Heart left ventricle (tissue), 16 donors: ENCODE measurements around the gene WWOX. TPM values are rescaled to one million over a fixed set of nuclear protein-coding genes. Genes with fewer than 3 reads are reported as not detected.
A peak's percentile ranks its signal among the peaks of the same experiment; 100 is the strongest.

Experiments
- ATAC-seq, 4 donors: fragments of 200-7000 bp; cut with Tn5 transposase; one replicate each; pipeline ENCODE4 v1.9.1; 2020 to 2022; ENCODE audit warnings: moderate library complexity in 4 of 4, mild to moderate bottlenecking in 3 of 4, moderate number of reproducible peaks in 1 of 4
- DNase-seq, 5 donors: peaks; one replicate each; pipeline ENCODE4 v3.0.0-alpha.2; 2020
- H3K27ac ChIP-seq, 12 donors: fragments of 200-600 bp; sonication (generic) in 4 of 12; one replicate each; pipeline versions ENCODE4 v1.5.0 to v1.8.0; 2016 to 2022; ENCODE audit warnings: mild to moderate bottlenecking in 2 of 12
- H3K27me3 ChIP-seq, 9 donors: fragments of 200-600 bp; sonication (generic) in 2 of 9; one replicate each; pipeline versions ENCODE4 v1.5.1 to v1.8.0; 2016 to 2022; ENCODE audit warnings: mild to moderate bottlenecking in 3 of 9
- H3K36me3 ChIP-seq, 9 donors: fragments of 200-600 bp; sonication (generic) in 2 of 9; one replicate each; pipeline versions ENCODE4 v1.5.0 to v1.8.0; 2018 to 2022; ENCODE audit warnings: mild to moderate bottlenecking in 2 of 9
- H3K4me1 ChIP-seq, 12 donors: fragments of 200-600 bp; sonication (generic) in 4 of 12; one replicate each; pipeline versions ENCODE4 v1.5.0 to v1.8.0; 2016 to 2022; ENCODE audit warnings: mild to moderate bottlenecking in 3 of 12
- H3K4me3 ChIP-seq, 12 donors: fragments of 200-600 bp; sonication (generic) in 4 of 12; one replicate each; pipeline versions ENCODE4 v1.5.0 to v1.8.0; 2017 to 2022; ENCODE audit warnings: mild to moderate bottlenecking in 9 of 12, moderate library complexity in 4 of 12
- H3K9me3 ChIP-seq, 12 donors: fragments of 200-600 bp; sonication (generic) in 4 of 12; one replicate each; pipeline versions ENCODE4 v1.5.0 to v1.8.0; 2016 to 2022; ENCODE audit warnings: mild to moderate bottlenecking in 1 of 12
- POLR2A ChIP-seq, 2 donors: fragments of 450-650 bp; IDR thresholded peaks; one replicate each; pipeline ENCODE4 v1.6.1; 2017; ENCODE audit warnings: antibody characterized with exemption in 2 of 2, mild to moderate bottlenecking in 2 of 2, moderate library complexity in 2 of 2
- WGBS, 4 donors: extraction: QIAGEN DNeasy Blood & Tissue Kit in 2 of 4; methylation state at CpG; one replicate each; pipeline versions ENCODE4 v1.1.5 to v1.1.7; 2013 to 2018; 5-methylcytosine and 5-hydroxymethylcytosine counted together
- intact Hi-C, 10 donors: fragments of 100-400 bp; cut with DNase I; formaldehyde crosslinking; loops; one replicate each; pipeline versions ENCODE4 v1.11.1 to v1.14.2; 2022
- polyA plus RNA-seq, 2 donors: library from polyadenylated mRNA; stranded (reverse); fragments of 200-250 nt; gene quantifications; one replicate each; pipeline ENCODE4 v1.2.3, GENCODE V29; 2013
- total RNA-seq, 9 donors: library from RNA; depleted of rRNA in 2 of 9; stranded (reverse); fragments of >200 nt in 2 of 9; fragmentation: NEBNext Ultra II Directional in 3 of 9; extraction: Animal tissue kit (Norgen Biotek cat#: 25700) in 3 of 9; gene quantifications; one replicate each; pipeline versions ENCODE4 v1.1.0 to v1.2.4, GENCODE V29; 2016 to 2023
- TF ChIP-seq, protein P1 (sequence below), 12 donors: fragments of 200-600 bp; sonication (generic) in 4 of 12; IDR thresholded peaks; one replicate each; pipeline versions ENCODE4 v1.5.0 to v1.8.0; 2018 to 2022; ENCODE audit warnings: antibody characterized with exemption in 12 of 12, mild to moderate bottlenecking in 5 of 12
- donor health status: ischemic (EF 13 %, LVEDD 7.1; RV severe dilation, severe dysfunction).
- donor health status: healthy with polysubstance abuse.
- donor health status: DM: no; HTN: yes; CAD: no.
- donor health status: DM: no; HTN: no; CAD: no.
- donor health status: ischemic (EF 25% LVEDD 6.9; RV normal size, moderate dysfunction).
- donor health status: ischemic (EF 25% LVEDD 5.7; RV mildly dilated, moderate dysfunction).
- donor health status: healthy.
- donor health status: DM: yes; HTN: yes; CAD: no.
- donor health status: ischemic (EF 35%, LVEDD 5.7; RV mildly dilated, moderate dysfunction).
- donor health status: nonischemic (EF 11% LVEDD 7.7; RV severe dilation, severe dysfunction).
- donor health status: DM: yes; HTN: yes; CAD: no.
- donor health status: PGD.
- donor health status: ischemic (EF 29% LVEDD 5.4; RV normal size, mild dysfunction).
- donor health status: nonischemic (EF 23%, LVEDD 6.1; RV moderate dilation, normal function).

Gene WWOX
- total and polyA plus RNA-seq, 11 donors, result 4.3 to 18.3 (median 9.1) TPM

GRCh38 chr16:78703936-78704335, 604.5 kb downstream of the WWOX start:
- Histone ChIP-seq H3K27me3 (no peaks in the 10 kb centered on the region), H3K36me3 (no peaks in the 10 kb centered on the region), H3K27ac (no peak overlapping the region), H3K9me3 (peaks cover 0 to 20% (median 8%) of the 10 kb centered on the region in 12 donors), H3K4me1 (no peaks in the 10 kb centered on the region), H3K4me3 (no peak overlapping the region)
- intact Hi-C loops, result no loop called here
- WGBS, 4 donors, result 82 to 88% (median 84%) methylated on average over 3 of the region's 3 CpGs
- TF ChIP-seq, protein P1, sequence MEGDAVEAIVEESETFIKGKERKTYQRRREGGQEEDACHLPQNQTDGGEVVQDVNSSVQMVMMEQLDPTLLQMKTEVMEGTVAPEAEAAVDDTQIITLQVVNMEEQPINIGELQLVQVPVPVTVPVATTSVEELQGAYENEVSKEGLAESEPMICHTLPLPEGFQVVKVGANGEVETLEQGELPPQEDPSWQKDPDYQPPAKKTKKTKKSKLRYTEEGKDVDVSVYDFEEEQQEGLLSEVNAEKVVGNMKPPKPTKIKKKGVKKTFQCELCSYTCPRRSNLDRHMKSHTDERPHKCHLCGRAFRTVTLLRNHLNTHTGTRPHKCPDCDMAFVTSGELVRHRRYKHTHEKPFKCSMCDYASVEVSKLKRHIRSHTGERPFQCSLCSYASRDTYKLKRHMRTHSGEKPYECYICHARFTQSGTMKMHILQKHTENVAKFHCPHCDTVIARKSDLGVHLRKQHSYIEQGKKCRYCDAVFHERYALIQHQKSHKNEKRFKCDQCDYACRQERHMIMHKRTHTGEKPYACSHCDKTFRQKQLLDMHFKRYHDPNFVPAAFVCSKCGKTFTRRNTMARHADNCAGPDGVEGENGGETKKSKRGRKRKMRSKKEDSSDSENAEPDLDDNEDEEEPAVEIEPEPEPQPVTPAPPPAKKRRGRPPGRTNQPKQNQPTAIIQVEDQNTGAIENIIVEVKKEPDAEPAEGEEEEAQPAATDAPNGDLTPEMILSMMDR (IDR thresholded peaks at IDR 0.05), result no peak
- TF ChIP-seq POLR2A (IDR thresholded peaks at IDR 0.05), result no peak
- ATAC-seq (no peak), DNase-seq (no peak)

- Histone ChIP-seq H3K36me3 (no peaks in the 10 kb centered on the region), H3K27me3 (no peaks in the 10 kb centered on the region), H3K4me1 (no peaks in the 10 kb centered on the region), H3K27ac (no peak overlapping the region), H3K9me3 (peaks cover 0 to 20% (median 8%) of the 10 kb centered on the region in 12 donors), H3K4me3 (no peak overlapping the region)
- 74 to 82% (median 79%) methylated on average over 6 of the region's 6 CpGs for WGBS, 4 donors
- ATAC-seq (no peak), DNase-seq (no peak)
- TF ChIP-seq, protein P1 (IDR thresholded peaks at IDR 0.05), result no peak
- TF ChIP-seq POLR2A (IDR thresholded peaks at IDR 0.05), result no peak
- intact Hi-C loops, result no loop called here
These were observed 605.0 kb downstream of the WWOX start for GRCh38 chr16:78704416-78704815.

GRCh38 chr16:78705694-78706093, 606.2 kb downstream of the WWOX start:
- H3K27me3 ChIP-seq, result no peaks in the 10 kb centered on the region
- no peaks in the 10 kb centered on the region for H3K36me3 ChIP-seq
- no peaks in the 10 kb centered on the region for H3K4me1 ChIP-seq
- H3K4me3 ChIP-seq, result no peak overlapping the region
- DNase-seq (no peak), ATAC-seq (no peak)
- 55 to 68% (median 59%) methylated on average over 2 of the region's 2 CpGs for WGBS, 4 donors
- H3K27ac ChIP-seq, result no peak overlapping the region
- intact Hi-C loops, result no loop called here
- peaks cover 0 to 20% (median 8%) of the 10 kb centered on the region in 12 donors for H3K9me3 ChIP-seq
- TF ChIP-seq, protein P1 (IDR thresholded peaks at IDR 0.05), result peak in 6 of 12 donors; percentile 11 to 28 (median 18)
- no peak for TF ChIP-seq POLR2A (IDR thresholded peaks at IDR 0.05)

DNA sequence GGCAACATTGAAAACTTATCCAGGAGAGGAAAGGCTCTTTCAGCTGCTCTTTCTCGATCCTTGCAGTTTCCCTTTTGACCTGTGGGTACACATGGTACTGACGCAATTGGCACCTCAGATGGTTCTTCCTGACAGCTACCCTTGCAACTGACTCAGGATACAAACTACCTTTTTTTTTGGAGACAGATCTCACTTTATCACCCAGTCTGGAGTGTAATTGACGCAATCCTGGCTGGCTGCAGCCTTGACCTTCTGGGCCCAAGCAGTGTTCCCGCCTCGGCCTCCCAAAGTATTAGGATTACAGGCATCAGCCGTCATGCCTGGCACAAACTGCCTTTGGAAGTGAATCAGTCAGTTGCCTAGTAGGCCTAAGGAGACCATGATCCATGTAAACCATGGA, 607.2 kb downstream of the WWOX start:
- WGBS, 4 donors, result 84 to 95% (median 92%) methylated on average over 6 of the region's 6 CpGs
- Histone ChIP-seq H3K27me3 (no peaks in the 10 kb centered on the region), H3K4me3 (no peak overlapping the region), H3K27ac (no peak overlapping the region), H3K36me3 (no peaks in the 10 kb centered on the region), H3K4me1 (no peaks in the 10 kb centered on the region), H3K9me3 (peaks cover 0 to 20% (median 8%) of the 10 kb centered on the region in 12 donors)
- no peak for TF ChIP-seq POLR2A (IDR thresholded peaks at IDR 0.05)
- TF ChIP-seq, protein P1 (IDR thresholded peaks at IDR 0.05), result no peak
- no peak for ATAC-seq
- intact Hi-C loops, result no loop called here
- no peak for DNase-seq
